PC-9 (cell line): ENCODE data around the gene SH3GL1.

Experiments used
- EZH2 ChIP-seq: fragments of 200-600 bp; sonication (generic); IDR thresholded peaks from 2 replicates; pipeline ENCODE4 v1.8.0; 2017; ENCODE audit warnings: antibody characterized with exemption, low read depth
- TF ChIP-seq, protein P1 (sequence below): fragments of 200-600 bp; sonication (generic); conservative IDR thresholded peaks from 2 replicates; pipeline ENCODE4 v1.6.1; 2017; ENCODE audit warnings: mixed run types, antibody characterized with exemption, mild to moderate bottlenecking, moderate library complexity

DNA sequence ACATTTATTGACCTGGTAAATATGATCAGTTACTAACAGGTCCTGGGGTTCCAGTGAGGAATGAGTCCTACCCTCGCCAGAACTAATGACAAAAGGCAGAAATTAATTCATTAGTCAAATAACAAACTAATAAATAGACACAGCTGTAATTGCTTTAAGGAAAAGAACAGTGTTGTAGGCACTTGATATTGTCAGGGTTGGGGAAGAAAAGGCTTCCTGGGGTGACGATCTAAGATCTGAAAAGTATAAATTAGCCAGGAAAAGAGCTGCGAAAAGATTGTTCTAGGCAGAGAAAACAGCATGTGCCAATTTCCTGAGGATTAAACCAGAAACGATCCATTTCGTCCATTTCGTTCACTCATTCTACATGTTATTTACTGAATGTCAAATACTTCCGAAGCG, 1.4 kb upstream of the SH3GL1 start:
- TF ChIP-seq, protein P1, sequence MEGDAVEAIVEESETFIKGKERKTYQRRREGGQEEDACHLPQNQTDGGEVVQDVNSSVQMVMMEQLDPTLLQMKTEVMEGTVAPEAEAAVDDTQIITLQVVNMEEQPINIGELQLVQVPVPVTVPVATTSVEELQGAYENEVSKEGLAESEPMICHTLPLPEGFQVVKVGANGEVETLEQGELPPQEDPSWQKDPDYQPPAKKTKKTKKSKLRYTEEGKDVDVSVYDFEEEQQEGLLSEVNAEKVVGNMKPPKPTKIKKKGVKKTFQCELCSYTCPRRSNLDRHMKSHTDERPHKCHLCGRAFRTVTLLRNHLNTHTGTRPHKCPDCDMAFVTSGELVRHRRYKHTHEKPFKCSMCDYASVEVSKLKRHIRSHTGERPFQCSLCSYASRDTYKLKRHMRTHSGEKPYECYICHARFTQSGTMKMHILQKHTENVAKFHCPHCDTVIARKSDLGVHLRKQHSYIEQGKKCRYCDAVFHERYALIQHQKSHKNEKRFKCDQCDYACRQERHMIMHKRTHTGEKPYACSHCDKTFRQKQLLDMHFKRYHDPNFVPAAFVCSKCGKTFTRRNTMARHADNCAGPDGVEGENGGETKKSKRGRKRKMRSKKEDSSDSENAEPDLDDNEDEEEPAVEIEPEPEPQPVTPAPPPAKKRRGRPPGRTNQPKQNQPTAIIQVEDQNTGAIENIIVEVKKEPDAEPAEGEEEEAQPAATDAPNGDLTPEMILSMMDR, result no peak
- no peak for TF ChIP-seq EZH2
